CD1c-positive myeloid dendritic cell (primary cell): ENCODE measurements around the gene HPGDS.

Source experiments
- DNase-seq: peaks from one replicate; pipeline ENCODE4 v3.0.0-alpha.2; 2016; ENCODE audit errors: extremely low spot score

HPGDS gene

GRCh38 chr4:94256144-94256783, 86.4 kb downstream of the HPGDS start:
- DNase-seq = no peak

DNA sequence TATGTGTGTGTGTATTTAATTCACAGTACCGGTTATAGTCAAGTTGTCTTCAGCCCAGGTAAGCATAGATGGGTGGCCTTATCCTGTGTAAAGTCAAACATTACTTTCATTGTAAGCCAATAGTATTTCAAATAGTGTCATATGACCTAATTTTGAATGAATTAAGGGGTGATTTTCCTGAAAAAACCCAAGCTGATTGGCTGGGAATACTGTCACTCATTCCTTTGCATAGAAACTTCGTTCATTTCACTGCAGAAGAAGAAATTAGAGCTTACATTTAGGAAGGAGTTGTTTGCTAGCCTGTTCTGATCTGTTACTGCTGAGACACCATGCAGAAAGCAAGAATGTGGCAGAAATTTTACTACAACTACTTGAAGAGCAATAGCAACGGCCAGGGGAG, 89.6 kb downstream of the HPGDS start:
- DNase-seq = no peak

DNA sequence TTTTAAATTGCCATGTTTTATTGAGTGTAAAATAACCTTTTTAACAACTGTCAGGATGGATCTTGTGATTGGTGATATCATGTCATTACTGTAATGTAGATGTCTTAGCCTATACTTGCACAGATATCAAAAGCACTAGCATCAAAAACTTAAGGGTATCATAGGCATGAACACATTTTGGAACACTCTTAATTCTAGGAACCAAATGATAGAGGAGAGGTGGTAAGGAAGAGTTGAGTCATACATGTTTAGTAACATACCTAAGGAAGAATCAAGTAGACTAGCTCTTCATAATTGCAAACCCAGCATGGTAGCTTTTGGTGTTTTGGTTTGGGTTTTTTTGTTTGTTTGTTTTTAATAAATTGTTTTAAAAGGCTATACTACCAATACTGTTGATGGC, 91.5 kb downstream of the HPGDS start:
- DNase-seq = no peak
